Measurements from ENCODE around the gene NTRK3.

NTRK3 gene

GRCh38 chr15:87935583-87935982 is 321.0 kb downstream of the NTRK3 start:
- Histone ChIP-seq H4K20me1 (ENCODE audit: control insufficient read depth, insufficient read depth, low read depth, low read length) (no peaks in the 10 kb centered on the region), H3K4me2 (ENCODE audit: low read length) (no peak overlapping the region), H3K9me3 (ENCODE audit: control insufficient read depth, insufficient read depth, low read length) (no peaks in the 10 kb centered on the region), H3K9me2 (replicated peaks; ENCODE audit: control insufficient read depth, low read length) (no peaks in the 10 kb centered on the region), H3K79me2 (ENCODE audit: control insufficient read depth, low read length) (no peaks in the 10 kb centered on the region), H3K4me3 (ENCODE audit: low read length) (no peak overlapping the region), H3K4me1 (ENCODE audit: control insufficient read depth, low read length) (no peaks in the 10 kb centered on the region), H3K27ac (ENCODE audit: low read depth, low read length) (no peak overlapping the region), H3K27me3 (ENCODE audit: control insufficient read depth, low read length) (no peaks in the 10 kb centered on the region), H3F3A (ENCODE audit: control insufficient read depth, insufficient read depth) (no peaks in the 10 kb centered on the region), H3K36me3 (ENCODE audit: control insufficient read depth, low read length) (no peaks in the 10 kb centered on the region)
- TF ChIP-seq, protein P1, sequence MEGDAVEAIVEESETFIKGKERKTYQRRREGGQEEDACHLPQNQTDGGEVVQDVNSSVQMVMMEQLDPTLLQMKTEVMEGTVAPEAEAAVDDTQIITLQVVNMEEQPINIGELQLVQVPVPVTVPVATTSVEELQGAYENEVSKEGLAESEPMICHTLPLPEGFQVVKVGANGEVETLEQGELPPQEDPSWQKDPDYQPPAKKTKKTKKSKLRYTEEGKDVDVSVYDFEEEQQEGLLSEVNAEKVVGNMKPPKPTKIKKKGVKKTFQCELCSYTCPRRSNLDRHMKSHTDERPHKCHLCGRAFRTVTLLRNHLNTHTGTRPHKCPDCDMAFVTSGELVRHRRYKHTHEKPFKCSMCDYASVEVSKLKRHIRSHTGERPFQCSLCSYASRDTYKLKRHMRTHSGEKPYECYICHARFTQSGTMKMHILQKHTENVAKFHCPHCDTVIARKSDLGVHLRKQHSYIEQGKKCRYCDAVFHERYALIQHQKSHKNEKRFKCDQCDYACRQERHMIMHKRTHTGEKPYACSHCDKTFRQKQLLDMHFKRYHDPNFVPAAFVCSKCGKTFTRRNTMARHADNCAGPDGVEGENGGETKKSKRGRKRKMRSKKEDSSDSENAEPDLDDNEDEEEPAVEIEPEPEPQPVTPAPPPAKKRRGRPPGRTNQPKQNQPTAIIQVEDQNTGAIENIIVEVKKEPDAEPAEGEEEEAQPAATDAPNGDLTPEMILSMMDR (IDR thresholded peaks at IDR 0.05; ENCODE audit: low read depth, low read length, poor library complexity, severe bottlenecking): no peak
- TF ChIP-seq EZH2phosphoT487 (IDR thresholded peaks at IDR 0.05; ENCODE audit: borderline replicate concordance, low read length): no peak

- Histone ChIP-seq H3K27me3 (ENCODE audit: control insufficient read depth, low read length) (no peaks in the 10 kb centered on the region), H3F3A (ENCODE audit: control insufficient read depth, insufficient read depth) (no peaks in the 10 kb centered on the region), H3K4me1 (ENCODE audit: control insufficient read depth, low read length) (no peaks in the 10 kb centered on the region), H3K36me3 (ENCODE audit: control insufficient read depth, low read length) (no peaks in the 10 kb centered on the region), H3K4me3 (ENCODE audit: low read length) (no peak overlapping the region), H3K9me2 (replicated peaks; ENCODE audit: control insufficient read depth, low read length) (no peaks in the 10 kb centered on the region), H3K27ac (ENCODE audit: low read depth, low read length) (no peak overlapping the region), H3K9me3 (ENCODE audit: control insufficient read depth, insufficient read depth, low read length) (no peaks in the 10 kb centered on the region), H3K79me2 (ENCODE audit: control insufficient read depth, low read length) (no peaks in the 10 kb centered on the region), H3K4me2 (ENCODE audit: low read length) (no peak overlapping the region), H4K20me1 (ENCODE audit: control insufficient read depth, insufficient read depth, low read depth, low read length) (no peaks in the 10 kb centered on the region)
- TF ChIP-seq EZH2phosphoT487 (IDR thresholded peaks at IDR 0.05; ENCODE audit: borderline replicate concordance, low read length): no peak
- TF ChIP-seq, protein P1 (IDR thresholded peaks at IDR 0.05; ENCODE audit: low read depth, low read length, poor library complexity, severe bottlenecking): no peak
These were observed 325.0 kb downstream of the NTRK3 start for GRCh38 chr15:87931584-87931983.

- Histone ChIP-seq H3K27me3 (ENCODE audit: control insufficient read depth, low read length) (no peaks in the 10 kb centered on the region), H3K79me2 (ENCODE audit: control insufficient read depth, low read length) (no peaks in the 10 kb centered on the region), H3K36me3 (ENCODE audit: control insufficient read depth, low read length) (no peaks in the 10 kb centered on the region), H3F3A (ENCODE audit: control insufficient read depth, insufficient read depth) (no peaks in the 10 kb centered on the region), H3K4me3 (ENCODE audit: low read length) (no peak overlapping the region), H3K9me2 (replicated peaks; ENCODE audit: control insufficient read depth, low read length) (no peaks in the 10 kb centered on the region), H4K20me1 (ENCODE audit: control insufficient read depth, insufficient read depth, low read depth, low read length) (no peaks in the 10 kb centered on the region), H3K9me3 (ENCODE audit: control insufficient read depth, insufficient read depth, low read length) (no peaks in the 10 kb centered on the region), H3K27ac (ENCODE audit: low read depth, low read length) (no peak overlapping the region), H3K4me1 (ENCODE audit: control insufficient read depth, low read length) (no peaks in the 10 kb centered on the region), H3K4me2 (ENCODE audit: low read length) (no peak overlapping the region)
- TF ChIP-seq EZH2phosphoT487 (IDR thresholded peaks at IDR 0.05; ENCODE audit: borderline replicate concordance, low read length): no peak
- TF ChIP-seq, protein P1 (IDR thresholded peaks at IDR 0.05; ENCODE audit: low read depth, low read length, poor library complexity, severe bottlenecking): no peak
These were observed 326.1 kb downstream of the NTRK3 start for GRCh38 chr15:87930457-87930856.

- Histone ChIP-seq H3K27ac (ENCODE audit: low read depth, low read length) (no peak overlapping the region), H3K79me2 (ENCODE audit: control insufficient read depth, low read length) (no peaks in the 10 kb centered on the region), H3K4me3 (ENCODE audit: low read length) (no peak overlapping the region), H4K20me1 (ENCODE audit: control insufficient read depth, insufficient read depth, low read depth, low read length) (no peaks in the 10 kb centered on the region), H3K9me2 (replicated peaks; ENCODE audit: control insufficient read depth, low read length) (no peaks in the 10 kb centered on the region), H3K36me3 (ENCODE audit: control insufficient read depth, low read length) (no peaks in the 10 kb centered on the region), H3K9me3 (ENCODE audit: control insufficient read depth, insufficient read depth, low read length) (no peaks in the 10 kb centered on the region), H3K4me1 (ENCODE audit: control insufficient read depth, low read length) (no peaks in the 10 kb centered on the region), H3K4me2 (ENCODE audit: low read length) (no peak overlapping the region), H3K27me3 (ENCODE audit: control insufficient read depth, low read length) (no peaks in the 10 kb centered on the region), H3F3A (ENCODE audit: control insufficient read depth, insufficient read depth) (no peaks in the 10 kb centered on the region)
- TF ChIP-seq, protein P1 (IDR thresholded peaks at IDR 0.05; ENCODE audit: low read depth, low read length, poor library complexity, severe bottlenecking): no peak
- TF ChIP-seq EZH2phosphoT487 (IDR thresholded peaks at IDR 0.05; ENCODE audit: borderline replicate concordance, low read length): no peak
These were observed 326.7 kb downstream of the NTRK3 start for GRCh38 chr15:87929841-87930240.
